ENCODE results near the gene SLC7A11.

Gene SLC7A11

DNA sequence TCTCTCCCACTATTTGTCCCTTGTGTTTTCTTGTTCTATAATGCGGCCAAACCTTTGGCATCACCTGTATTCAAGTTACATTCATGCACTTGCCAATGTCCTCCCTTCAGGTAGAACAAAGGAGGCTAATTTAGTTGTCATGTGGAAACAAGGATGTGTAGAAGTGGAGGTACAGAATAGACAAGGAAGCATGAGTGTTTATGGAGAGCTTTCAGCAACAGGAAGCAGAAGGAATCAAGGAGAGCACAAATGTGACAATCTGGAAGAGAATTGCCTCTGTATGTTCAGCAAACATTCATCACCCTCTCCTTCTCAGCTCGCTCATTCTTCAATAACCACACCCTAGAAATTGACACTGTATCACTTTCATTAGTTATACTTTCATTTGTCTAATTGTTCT, 103.4 kb downstream of the SLC7A11 start:
- no peak for DNase-seq (ENCODE audit: low read depth)
- TF ChIP-seq, protein P1, sequence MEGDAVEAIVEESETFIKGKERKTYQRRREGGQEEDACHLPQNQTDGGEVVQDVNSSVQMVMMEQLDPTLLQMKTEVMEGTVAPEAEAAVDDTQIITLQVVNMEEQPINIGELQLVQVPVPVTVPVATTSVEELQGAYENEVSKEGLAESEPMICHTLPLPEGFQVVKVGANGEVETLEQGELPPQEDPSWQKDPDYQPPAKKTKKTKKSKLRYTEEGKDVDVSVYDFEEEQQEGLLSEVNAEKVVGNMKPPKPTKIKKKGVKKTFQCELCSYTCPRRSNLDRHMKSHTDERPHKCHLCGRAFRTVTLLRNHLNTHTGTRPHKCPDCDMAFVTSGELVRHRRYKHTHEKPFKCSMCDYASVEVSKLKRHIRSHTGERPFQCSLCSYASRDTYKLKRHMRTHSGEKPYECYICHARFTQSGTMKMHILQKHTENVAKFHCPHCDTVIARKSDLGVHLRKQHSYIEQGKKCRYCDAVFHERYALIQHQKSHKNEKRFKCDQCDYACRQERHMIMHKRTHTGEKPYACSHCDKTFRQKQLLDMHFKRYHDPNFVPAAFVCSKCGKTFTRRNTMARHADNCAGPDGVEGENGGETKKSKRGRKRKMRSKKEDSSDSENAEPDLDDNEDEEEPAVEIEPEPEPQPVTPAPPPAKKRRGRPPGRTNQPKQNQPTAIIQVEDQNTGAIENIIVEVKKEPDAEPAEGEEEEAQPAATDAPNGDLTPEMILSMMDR (conservative IDR thresholded peaks at IDR 0.05; ENCODE audit: low read length), result no peak
- no peak overlapping the region for H3K4me3 ChIP-seq (ENCODE audit: low read length)

DNA sequence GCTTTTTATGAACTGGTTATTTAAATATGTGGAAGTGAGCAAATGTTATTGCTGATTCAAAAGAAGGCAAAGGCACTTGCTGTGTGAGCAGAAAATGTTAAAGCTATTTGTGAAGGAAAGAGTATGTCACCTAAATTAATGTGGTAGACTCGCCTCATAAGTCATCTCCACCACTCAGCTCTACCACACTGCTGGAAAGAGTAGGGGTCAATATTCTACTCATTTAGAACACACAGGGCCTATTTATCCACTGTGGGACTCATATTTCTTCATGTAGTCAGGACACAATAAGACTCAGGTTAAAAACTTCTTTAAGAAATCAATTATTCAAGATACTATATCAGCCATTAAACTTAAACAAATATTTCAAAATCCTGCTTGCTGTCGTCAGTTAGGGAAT, 106.5 kb downstream of the SLC7A11 start:
- TF ChIP-seq, protein P1 (conservative IDR thresholded peaks at IDR 0.05; ENCODE audit: low read length), result no peak
- DNase-seq (ENCODE audit: low read depth), result no peak

DNA sequence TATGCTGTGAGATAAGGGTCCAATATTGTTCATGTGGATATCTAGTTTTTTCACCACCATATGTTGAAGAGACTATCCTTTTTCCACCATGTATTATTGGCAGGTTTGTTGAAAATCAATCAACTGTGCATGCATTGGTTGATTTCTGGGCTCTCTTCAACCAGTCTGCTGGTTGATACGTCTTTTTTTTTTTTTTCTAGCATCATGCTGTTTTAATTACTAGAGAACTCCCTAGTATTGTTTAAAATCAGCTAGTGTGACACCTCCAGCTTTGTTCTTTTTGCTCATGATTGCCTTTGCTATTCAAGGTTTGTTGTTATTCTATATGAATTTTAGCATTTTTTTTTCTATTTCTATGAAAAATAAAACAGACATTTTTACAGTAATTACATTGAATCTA, 123.9 kb downstream of the SLC7A11 start:
- no peak for DNase-seq (ENCODE audit: low read depth)
- TF ChIP-seq, protein P1 (conservative IDR thresholded peaks at IDR 0.05; ENCODE audit: low read length), result no peak
- H3K4me3 ChIP-seq (ENCODE audit: low read length), result no peak overlapping the region

More for the DNA sequence above, 106.5 kb downstream of the SLC7A11 start:
- H3K4me3 ChIP-seq (ENCODE audit: low read length), result no peak overlapping the region

DNA sequence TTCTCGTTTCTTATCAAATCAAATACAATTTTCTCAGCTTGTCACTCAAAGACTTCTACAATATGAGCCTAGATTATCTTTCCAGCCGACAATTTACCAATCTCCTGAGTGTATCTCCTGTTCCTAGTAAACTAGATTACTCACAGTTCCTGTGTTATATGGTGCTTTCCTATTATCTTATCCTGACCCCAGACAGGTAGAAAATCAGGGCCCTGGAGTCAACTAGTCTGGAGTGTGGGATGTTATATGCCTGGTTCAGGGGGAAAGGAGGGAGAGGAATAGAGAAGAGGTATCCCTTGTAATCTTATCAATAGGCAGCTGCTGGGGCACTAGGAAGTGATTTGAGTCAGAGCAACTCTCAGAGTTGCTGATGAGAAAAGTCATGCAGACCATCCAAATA, 127.1 kb downstream of the SLC7A11 start:
- DNase-seq (ENCODE audit: low read depth), result no peak
- TF ChIP-seq, protein P1 (conservative IDR thresholded peaks at IDR 0.05; ENCODE audit: low read length), result no peak
- H3K4me3 ChIP-seq (ENCODE audit: low read length), result no peak overlapping the region

DNA sequence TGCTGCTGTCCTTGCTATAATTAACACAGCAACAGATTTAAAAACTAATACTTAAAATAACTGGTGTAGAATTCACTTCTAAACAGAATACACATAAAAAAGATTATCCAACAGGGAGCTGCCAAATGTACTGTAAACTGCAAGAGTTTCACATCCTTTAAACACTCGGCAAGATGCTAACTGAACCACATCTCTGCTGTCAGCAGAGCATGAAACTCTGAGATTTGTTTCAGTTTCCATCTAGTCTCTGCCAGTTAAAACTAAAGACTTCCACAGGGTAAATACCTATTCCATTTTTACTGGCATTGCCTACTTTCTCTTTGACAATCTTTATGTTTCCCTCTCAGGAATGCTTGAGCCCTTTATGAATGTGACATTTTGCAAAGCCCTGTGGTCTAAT, 127.7 kb downstream of the SLC7A11 start:
- TF ChIP-seq, protein P1 (conservative IDR thresholded peaks at IDR 0.05; ENCODE audit: low read length), result no peak
- DNase-seq (ENCODE audit: low read depth), result no peak
- H3K4me3 ChIP-seq (ENCODE audit: low read length), result no peak overlapping the region

Data from AG10803 (cell line).